ENCODE data around the gene ZFPM1. TPM values are rescaled to one million over a fixed set of nuclear protein-coding genes. Genes with fewer than 3 reads are reported as not detected.
A peak's percentile ranks its signal among the peaks of the same experiment; 100 is the strongest.

ZFPM1 gene
- total and polyA plus RNA-seq, 7 experiments from 2014 or later = 0.15 to 28.1 (median 13.5) TPM

- Mint-ChIP-seq H3K4me3 (peak overlapping the region; percentile 65 to 97 (median 84)), H3K4me1 (peaks cover 21 to 56% (median 39%) of the 10 kb centered on the region in 7 donors), H3K36me3 (no peaks in the 10 kb centered on the region), H3K27ac (peak overlapping the region in 8 of 9 donors; percentile 20 to 89 (median 78)), H3K27me3 (no peaks in the 10 kb centered on the region), H3K9me3 (peaks cover 0 to 3% (median 0%) of the 10 kb centered on the region in 11 donors)
- H3K27ac ChIP-seq (ENCODE audit: low read depth, low read length) = peak overlapping the region; percentile 55
- ChIA-PET CTCF (interaction anchor here (0.6 kb wide), 1 partner anchor 43 kb away, joined by 3 read pairs; no protein-coding TSS in a partner anchor), POLR2A (interaction anchor here (0.6 to 2.5 kb wide), 4 partner anchors 8 to 33 kb away, joined by 3 to 11 read pairs (median 4); no protein-coding TSS in a partner anchor)
- H3K9me3 ChIP-seq (ENCODE audit: control insufficient read depth in 2 of 3, low read length in 3 of 3) = no peaks in the 10 kb centered on the region
- H3K4me1 ChIP-seq (ENCODE audit: control insufficient read depth in 2 of 2, insufficient read depth in 2 of 2, low read length in 2 of 2) = peaks cover 27 to 34% of the 10 kb centered on the region in 2 donors
- ATAC-seq (no peak), DNase-seq (peak in 1 of 9 donors; percentile 77)
- intact Hi-C loops (cut with micrococcal nuclease) = loop anchor here (10.0 kb wide), 7 partner anchors 228 to 1268 kb away; partner anchors contain the start of genes ANKRD11 (in 1 of the 2), CDH15 (in 1 of the 2), FBXO31 (in 1 of the 2) and PIEZO1 (in 1 of the 2)
- peak overlapping the region; percentile 91 for H3K4me3 ChIP-seq (ENCODE audit: low read length)
- no peaks in the 10 kb centered on the region for H3K27me3 ChIP-seq (ENCODE audit: control insufficient read depth in 2 of 2, insufficient read depth in 2 of 2, low read length in 2 of 2)
- no peaks in the 10 kb centered on the region for H3K36me3 ChIP-seq (ENCODE audit: control insufficient read depth in 2 of 3, insufficient read depth in 3 of 3, low read length in 3 of 3)
Measured at GRCh38 chr16:88456356-88457292, 3.5 kb downstream of the ZFPM1 start.

GRCh38 chr16:88458039-88458772 lies 5.1 kb downstream of the ZFPM1 start:
- no peaks in the 10 kb centered on the region for H3K27me3 ChIP-seq (ENCODE audit: control insufficient read depth in 2 of 2, insufficient read depth in 2 of 2, low read length in 2 of 2)
- Mint-ChIP-seq H3K4me3 (peak overlapping the region in 3 of 10 donors; percentile 23 to 34 (median 34)), H3K36me3 (no peaks in the 10 kb centered on the region), H3K27ac (peak overlapping the region in 2 of 9 donors; percentile 47 to 58), H3K4me1 (peaks cover 20 to 54% (median 34%) of the 10 kb centered on the region in 7 donors), H3K9me3 (peaks cover 0 to 3% (median 0%) of the 10 kb centered on the region in 11 donors), H3K27me3 (no peaks in the 10 kb centered on the region)
- no peak for DNase-seq
- H3K36me3 ChIP-seq (ENCODE audit: control insufficient read depth in 2 of 3, insufficient read depth in 3 of 3, low read length in 3 of 3) = no peaks in the 10 kb centered on the region
- H3K27ac ChIP-seq (ENCODE audit: low read depth, low read length) = no peak overlapping the region
- CTCF ChIA-PET = no interaction called here
- H3K4me3 ChIP-seq (ENCODE audit: low read length) = no peak overlapping the region
- intact Hi-C loops (cut with micrococcal nuclease) = loop anchor here (10.0 kb wide), 7 partner anchors 227 to 1267 kb away; partner anchors contain the start of genes ANKRD11 (in 1 of the 2), CDH15 (in 1 of the 2), FBXO31 (in 1 of the 2) and PIEZO1 (in 1 of the 2)
- POLR2A ChIA-PET = interaction anchor here (1.0 to 2.5 kb wide), 4 partner anchors 8 to 24 kb away, joined by 3 to 11 read pairs (median 4); no protein-coding TSS in a partner anchor
- no peaks in the 10 kb centered on the region for H3K9me3 ChIP-seq (ENCODE audit: control insufficient read depth in 2 of 3, low read length in 3 of 3)
- H3K4me1 ChIP-seq (ENCODE audit: control insufficient read depth in 2 of 2, insufficient read depth in 2 of 2, low read length in 2 of 2) = peaks cover 18 to 24% of the 10 kb centered on the region in 2 donors
- no peak for ATAC-seq

- peak overlapping the region in 2 of 10 donors; percentile 6 to 21 for H3K4me3 Mint-ChIP-seq
- ChIA-PET POLR2A (interaction anchor here (1.0 to 2.5 kb wide), 2 partner anchors 8 to 23 kb away, joined by 3 to 11 read pairs; no protein-coding TSS in a partner anchor), CTCF (no interaction called here)
- Histone ChIP-seq H3K36me3 (ENCODE audit: control insufficient read depth in 2 of 3, insufficient read depth in 3 of 3, low read length in 3 of 3) (no peaks in the 10 kb centered on the region), H3K27ac (ENCODE audit: low read depth, low read length) (no peak overlapping the region), H3K27me3 (ENCODE audit: control insufficient read depth in 2 of 2, insufficient read depth in 2 of 2, low read length in 2 of 2) (no peaks in the 10 kb centered on the region), H3K4me1 (ENCODE audit: control insufficient read depth in 2 of 2, insufficient read depth in 2 of 2, low read length in 2 of 2) (peaks cover 18 to 30% of the 10 kb centered on the region in 2 donors), H3K9me3 (ENCODE audit: control insufficient read depth in 2 of 3, low read length in 3 of 3) (no peaks in the 10 kb centered on the region), H3K4me3 (ENCODE audit: low read length) (no peak overlapping the region)
- H3K36me3 Mint-ChIP-seq = no peaks in the 10 kb centered on the region
- peak overlapping the region in 5 of 9 donors; percentile 29 to 76 (median 45) for H3K27ac Mint-ChIP-seq
- intact Hi-C loops (cut with micrococcal nuclease) = loop anchor here (10.0 kb wide), 7 partner anchors 226 to 1266 kb away; partner anchors contain the start of genes ANKRD11 (in 1 of the 2), CDH15 (in 1 of the 2), FBXO31 (in 1 of the 2) and PIEZO1 (in 1 of the 2)
- peaks cover 0 to 3% (median 0%) of the 10 kb centered on the region in 11 donors for H3K9me3 Mint-ChIP-seq
- DNase-seq (no peak), ATAC-seq (no peak)
- peaks cover 25 to 59% (median 34%) of the 10 kb centered on the region in 7 donors for H3K4me1 Mint-ChIP-seq
- H3K27me3 Mint-ChIP-seq = no peaks in the 10 kb centered on the region
Measured at GRCh38 chr16:88458773-88459235, 5.7 kb downstream of the ZFPM1 start.

- H3K9me3 ChIP-seq (ENCODE audit: control insufficient read depth in 2 of 3, low read length in 3 of 3) = no peaks in the 10 kb centered on the region
- POLR2A ChIA-PET = interaction anchor here (0.6 to 1.0 kb wide), 2 partner anchors 23 to 62 kb away, joined by 3 read pairs; no protein-coding TSS in a partner anchor
- H3K4me1 ChIP-seq (ENCODE audit: control insufficient read depth in 2 of 2, insufficient read depth in 2 of 2, low read length in 2 of 2) = peaks cover 18 to 34% of the 10 kb centered on the region in 2 donors
- intact Hi-C loops (cut with micrococcal nuclease) = loop anchor here (10.0 kb wide), 7 partner anchors 225 to 1265 kb away; partner anchors contain the start of genes ANKRD11 (in 1 of the 2), CDH15 (in 1 of the 2), FBXO31 (in 1 of the 2) and PIEZO1 (in 1 of the 2)
- Mint-ChIP-seq H3K27ac (peak overlapping the region in 4 of 9 donors; percentile 25 to 76 (median 40)), H3K27me3 (no peaks in the 10 kb centered on the region), H3K36me3 (no peaks in the 10 kb centered on the region), H3K4me3 (peak overlapping the region in 2 of 10 donors; percentile 21 to 48), H3K9me3 (peaks cover 0 to 1% (median 0%) of the 10 kb centered on the region in 11 donors), H3K4me1 (peaks cover 28 to 65% (median 38%) of the 10 kb centered on the region in 7 donors)
- no peak overlapping the region for H3K4me3 ChIP-seq (ENCODE audit: low read length)
- no peaks in the 10 kb centered on the region for H3K36me3 ChIP-seq (ENCODE audit: control insufficient read depth in 2 of 3, insufficient read depth in 3 of 3, low read length in 3 of 3)
- no peak overlapping the region for H3K27ac ChIP-seq (ENCODE audit: low read depth, low read length)
- DNase-seq (no peak), ATAC-seq (no peak)
- CTCF ChIA-PET = no interaction called here
- H3K27me3 ChIP-seq (ENCODE audit: control insufficient read depth in 2 of 2, insufficient read depth in 2 of 2, low read length in 2 of 2) = no peaks in the 10 kb centered on the region
Measured at GRCh38 chr16:88459366-88460073, 6.4 kb downstream of the ZFPM1 start.

- Histone ChIP-seq H3K27ac (ENCODE audit: low read depth, low read length) (no peak overlapping the region), H3K4me3 (ENCODE audit: low read length) (no peak overlapping the region), H3K9me3 (ENCODE audit: control insufficient read depth in 2 of 3, low read length in 3 of 3) (no peaks in the 10 kb centered on the region), H3K27me3 (ENCODE audit: control insufficient read depth in 2 of 2, insufficient read depth in 2 of 2, low read length in 2 of 2) (no peaks in the 10 kb centered on the region), H3K4me1 (ENCODE audit: control insufficient read depth in 2 of 2, insufficient read depth in 2 of 2, low read length in 2 of 2) (peaks cover 24 to 42% of the 10 kb centered on the region in 2 donors), H3K36me3 (ENCODE audit: control insufficient read depth in 2 of 3, insufficient read depth in 3 of 3, low read length in 3 of 3) (no peaks in the 10 kb centered on the region)
- H3K36me3 Mint-ChIP-seq = no peaks in the 10 kb centered on the region
- no peak for DNase-seq
- intact Hi-C loops (cut with micrococcal nuclease) = no loop called here
- H3K27me3 Mint-ChIP-seq = no peaks in the 10 kb centered on the region
- ChIA-PET POLR2A (no interaction called here), CTCF (no interaction called here)
- H3K4me1 Mint-ChIP-seq = peaks cover 24 to 76% (median 45%) of the 10 kb centered on the region in 7 donors
- no peak for ATAC-seq
- peaks cover 0 to 1% (median 0%) of the 10 kb centered on the region in 11 donors for H3K9me3 Mint-ChIP-seq
- H3K4me3 Mint-ChIP-seq = peak overlapping the region in 1 of 10 donors; percentile 8
- peak overlapping the region in 3 of 9 donors; percentile 45 to 79 (median 67) for H3K27ac Mint-ChIP-seq
Measured at GRCh38 chr16:88460496-88461330, 7.6 kb downstream of the ZFPM1 start.

All from naive thymus-derived CD4-positive, alpha-beta T cell (primary cell).